ENCODE measurements around the gene MLC1.
A peak's percentile ranks its signal among the peaks of the same experiment; 100 is the strongest.

MLC1 gene

DNA sequence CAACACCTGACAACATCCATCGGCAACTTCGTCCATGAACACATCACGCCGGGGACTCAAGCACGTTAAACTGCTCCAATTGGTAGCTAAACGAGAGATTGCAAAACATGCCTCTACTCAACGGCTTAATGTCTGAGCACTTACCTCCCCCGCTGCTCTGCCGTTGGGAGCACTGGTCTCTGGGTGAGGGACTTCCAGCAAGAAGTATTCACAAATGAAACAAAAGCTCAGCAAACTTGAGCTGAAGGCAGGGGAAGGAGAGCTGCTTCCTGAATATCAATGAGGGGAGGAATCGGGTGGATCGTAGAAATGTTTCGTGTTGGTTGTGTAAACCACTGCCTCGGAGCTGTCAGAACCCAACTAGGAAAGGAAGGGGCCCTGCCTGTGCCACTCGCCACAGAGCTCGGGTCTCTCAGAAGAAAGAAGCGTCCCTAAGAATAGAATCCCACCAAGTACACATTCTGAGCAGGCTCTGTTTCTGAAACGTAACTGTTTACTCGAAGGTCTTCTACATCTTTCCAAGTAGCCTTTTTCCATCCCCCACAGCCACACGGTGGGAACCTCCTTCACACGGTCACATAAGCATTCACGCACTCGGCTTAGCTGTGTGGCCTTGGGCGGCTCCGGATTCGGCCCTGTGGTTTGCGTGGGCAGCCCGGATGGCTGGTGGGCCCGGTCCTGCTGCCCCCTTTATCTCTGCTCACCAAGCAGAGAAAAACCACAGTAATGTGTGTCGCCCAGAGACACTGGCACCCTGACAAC is at the start of gene MLC1:
TSS of gene MLC1 (minus strand) at position 216 of the 762 bp plus-strand sequence. CDS start 524 bp downstream, outside the sequence.
- DNase-seq, result no peak

- no peak for DNase-seq
Measured at GRCh38 chr22:50134481-50134880, 49.3 kb upstream of the MLC1 start.

DNA sequence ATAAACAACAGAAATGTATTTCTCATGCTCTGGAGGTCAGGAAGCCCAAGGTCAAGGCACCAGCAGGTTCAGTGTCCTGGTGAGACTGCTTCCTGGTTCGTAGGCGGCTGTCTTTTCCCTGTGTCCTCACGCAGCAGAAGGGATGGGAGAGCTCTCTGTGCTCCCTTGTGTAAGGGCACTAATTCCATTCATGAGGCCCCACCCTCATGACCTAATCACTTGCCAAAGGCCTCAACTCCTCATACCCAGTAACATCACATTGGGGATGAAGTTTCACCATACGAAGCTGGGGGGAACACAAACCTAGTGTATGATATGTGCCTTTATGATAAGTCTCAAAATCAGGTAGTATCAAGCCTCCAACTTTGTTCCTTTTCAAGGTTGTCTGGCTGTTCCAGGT is 46.7 kb upstream of the MLC1 start:
- DNase-seq, result no peak

DNA sequence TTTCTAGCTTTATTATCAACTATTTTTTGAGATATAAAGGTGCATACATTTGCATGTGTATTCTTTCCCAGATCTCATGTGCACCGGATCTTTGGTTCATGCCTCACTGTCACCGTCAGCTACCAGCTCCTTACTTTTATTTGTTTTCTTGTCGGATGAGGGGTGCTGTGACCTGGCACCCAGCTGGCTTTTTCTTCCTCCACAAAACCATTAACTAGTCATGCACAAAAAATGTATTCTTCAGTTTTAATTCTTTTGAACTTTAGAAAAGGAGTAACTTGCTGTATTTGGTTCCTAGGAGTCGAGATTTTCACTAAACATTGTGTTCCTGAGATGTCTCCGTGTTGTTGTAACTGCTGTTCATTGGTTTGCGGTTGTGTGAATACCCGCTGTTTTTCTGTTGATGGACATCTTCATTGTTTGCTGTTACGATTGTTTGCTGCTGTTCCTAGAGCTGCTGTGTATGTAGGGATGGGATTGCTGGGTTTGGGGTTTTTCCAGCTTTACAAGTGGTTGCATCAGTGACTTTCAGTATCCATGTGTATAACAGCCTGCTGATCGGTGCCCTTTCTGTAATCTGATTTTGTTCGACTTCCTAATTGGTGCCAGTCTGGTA is 44.0 kb upstream of the MLC1 start:
- DNase-seq, result no peak

DNA sequence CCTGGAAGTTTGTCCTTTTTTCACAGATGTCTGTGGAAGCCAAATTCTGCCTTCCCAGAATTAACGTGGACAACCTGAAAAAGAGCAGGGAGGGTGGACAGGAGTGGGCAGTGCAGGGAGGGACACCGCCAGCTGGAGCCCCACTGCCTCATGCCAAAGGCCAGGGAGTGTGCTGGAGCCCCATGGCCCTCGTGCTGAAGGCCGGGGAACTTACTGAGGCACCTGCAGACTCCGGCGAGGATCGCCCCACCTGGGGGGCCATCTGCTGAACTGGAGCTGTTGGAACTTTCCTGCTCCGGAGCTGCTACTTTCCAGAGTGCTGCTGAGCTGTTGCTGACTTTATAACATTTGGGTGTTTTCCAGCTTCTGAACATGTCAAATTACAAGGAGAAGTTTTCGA is 39.8 kb upstream of the MLC1 start:
- no peak for DNase-seq

- no peak for DNase-seq
Measured at GRCh38 chr22:50123119-50123518, 37.9 kb upstream of the MLC1 start.

GRCh38 chr22:50121202-50121740 is 36.0 kb upstream of the MLC1 start:
- DNase-seq, result no peak

GRCh38 chr22:50119768-50120251 is 34.6 kb upstream of the MLC1 start:
- DNase-seq, result no peak

GRCh38 chr22:50119169-50119767 is 34.0 kb upstream of the MLC1 start:
- no peak for DNase-seq

GRCh38 chr22:50118557-50119168 is 33.4 kb upstream of the MLC1 start:
- DNase-seq, result no peak

- DNase-seq, result no peak
Measured at GRCh38 chr22:50118129-50118528, 32.9 kb upstream of the MLC1 start.

DNA sequence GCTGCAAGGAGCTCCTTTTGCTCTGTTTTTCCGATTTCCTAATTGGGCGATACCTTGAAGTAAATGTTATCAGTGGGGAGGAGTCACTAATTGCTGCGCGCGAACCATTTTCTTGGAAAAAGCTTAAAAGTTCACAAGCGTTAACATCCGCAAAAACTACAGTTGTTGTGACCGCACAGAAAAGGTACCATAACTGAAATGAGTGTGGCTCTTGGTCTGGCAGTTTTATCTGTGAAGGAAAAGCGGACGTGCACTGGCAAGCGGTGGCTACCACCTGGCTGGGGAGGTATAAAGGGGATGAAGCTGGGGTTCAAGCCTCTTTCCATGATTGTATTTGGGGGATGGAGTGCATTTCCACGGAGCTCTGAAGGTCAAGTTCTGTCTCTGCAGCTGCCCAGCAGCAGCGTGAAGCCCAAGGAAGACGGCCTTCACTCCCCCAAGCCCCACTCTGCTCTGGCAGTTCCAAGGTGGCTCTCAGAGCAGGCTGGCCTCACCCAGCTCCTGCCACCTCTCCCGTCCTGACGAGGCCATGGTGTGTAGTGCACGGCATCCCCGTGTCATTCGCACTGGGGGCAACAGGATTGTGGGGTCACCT is 32.0 kb upstream of the MLC1 start:
- no peak for DNase-seq

DNA sequence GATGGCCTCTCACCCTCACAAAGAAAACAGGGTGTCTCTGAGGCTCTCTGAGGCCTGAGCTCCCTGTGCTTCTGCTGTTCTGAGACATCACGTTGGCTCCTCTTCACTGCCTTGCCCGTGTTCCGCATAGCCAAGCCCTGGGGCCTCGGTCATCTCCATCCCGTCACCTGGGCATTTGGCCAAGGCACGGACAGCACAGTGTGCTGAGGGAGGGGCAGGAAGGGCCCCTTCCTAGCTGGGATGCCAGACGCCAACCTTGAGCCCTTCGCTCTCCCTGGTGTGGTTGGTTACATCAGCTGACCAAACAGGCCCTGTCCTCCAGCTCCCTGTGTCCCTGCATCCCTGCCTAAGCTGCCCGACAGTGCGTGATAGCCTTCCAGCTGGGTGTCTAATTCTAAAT is 30.5 kb upstream of the MLC1 start:
- DNase-seq, result no peak

- peak; percentile 57 for DNase-seq
Measured at GRCh38 chr22:50114221-50115021, 29.2 kb upstream of the MLC1 start.

GRCh38 chr22:50112151-50113118 is 27.2 kb upstream of the MLC1 start:
- no peak for DNase-seq

- no peak for DNase-seq
Measured at GRCh38 chr22:50111056-50111455, 25.8 kb upstream of the MLC1 start.

DNA sequence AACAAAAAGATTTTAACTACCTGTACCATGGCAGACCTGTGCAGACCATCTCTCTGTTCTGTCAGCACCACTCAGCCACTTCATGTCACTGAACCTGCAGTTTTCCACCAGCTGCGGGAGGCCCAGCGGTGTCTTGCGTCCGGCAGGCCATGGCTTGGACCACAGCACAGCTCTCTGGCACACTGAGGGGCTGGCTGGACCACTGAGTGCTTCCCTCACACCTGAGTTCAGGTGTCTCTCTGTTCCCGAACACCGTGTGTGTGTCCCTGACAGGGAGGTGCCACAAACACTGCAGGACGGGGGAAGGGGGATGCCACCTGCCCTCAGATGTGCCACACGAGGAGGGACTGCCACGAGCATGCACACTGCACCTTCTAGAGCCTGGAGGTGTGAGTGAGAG is 22.3 kb upstream of the MLC1 start:
- DNase-seq, result no peak

DNA sequence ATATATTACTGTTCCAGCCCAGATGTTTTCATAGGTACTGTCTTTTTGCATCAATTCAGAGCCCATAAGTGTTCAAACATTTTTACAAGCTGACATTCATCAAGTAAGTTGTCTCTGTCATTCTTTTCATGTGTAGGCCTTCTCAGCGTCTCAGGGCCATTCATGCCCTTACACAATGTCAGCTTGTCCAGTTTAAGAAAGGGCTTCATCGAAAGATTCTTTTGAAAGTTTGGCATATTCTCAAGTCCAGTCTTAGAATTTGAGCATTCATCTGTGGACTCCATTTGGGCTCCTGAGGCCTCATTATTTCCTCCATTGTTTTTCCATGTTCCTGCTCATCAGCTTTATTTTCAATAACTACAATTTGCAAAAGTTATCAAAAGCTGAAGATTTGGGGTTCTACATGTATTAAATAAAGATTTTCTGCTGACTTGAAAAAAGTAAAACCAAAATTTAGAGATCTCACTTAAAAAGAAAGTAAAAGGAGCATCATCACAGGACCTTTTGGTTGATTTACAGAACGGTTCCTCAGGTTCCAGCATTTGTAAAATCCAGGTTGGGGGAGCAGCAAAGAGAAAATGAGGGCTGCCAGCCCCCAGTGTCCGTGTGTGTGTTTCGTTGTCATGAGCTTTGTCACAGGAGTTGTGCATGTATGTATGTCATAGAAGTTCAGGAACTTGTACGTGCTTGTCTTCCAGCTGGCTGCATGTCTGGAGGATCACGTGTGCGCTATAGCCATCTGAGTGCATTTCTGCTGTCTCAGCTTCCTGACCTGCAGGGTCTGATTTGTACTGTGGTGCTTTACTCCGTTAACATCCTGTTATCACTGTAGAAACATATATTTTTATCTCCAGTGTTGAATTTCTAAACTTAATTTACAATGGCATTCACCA is 20.2 kb upstream of the MLC1 start:
- peak; percentile 35 for DNase-seq

- DNase-seq, result peak; percentile 60
Measured at GRCh38 chr22:50104141-50104544, 18.9 kb upstream of the MLC1 start.

DNA sequence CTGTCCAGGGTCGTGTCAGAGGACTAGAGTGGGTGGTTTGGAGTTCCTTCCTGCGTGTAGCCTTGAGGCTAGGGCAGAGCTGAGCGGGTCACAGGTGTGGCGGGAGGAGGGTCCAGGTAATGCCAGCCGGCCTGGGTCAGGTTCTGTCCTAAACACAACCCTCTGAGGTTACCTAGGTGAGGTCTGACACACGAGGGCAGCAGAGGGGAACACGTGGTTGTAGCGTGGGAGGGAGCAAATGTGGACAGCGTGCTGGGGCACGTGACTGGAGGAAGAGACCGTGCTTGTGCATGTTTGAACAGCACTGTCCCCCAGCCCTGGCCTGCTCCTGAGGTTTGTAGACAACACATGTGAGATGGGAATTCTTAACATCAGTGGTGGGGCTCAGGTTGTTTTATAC is 17.7 kb upstream of the MLC1 start:
- DNase-seq, result no peak
